GM23338 (cell line): Measurements from ENCODE around the gene MRPL37. TPM values are rescaled to one million over a fixed set of nuclear protein-coding genes. Genes with fewer than 3 reads are reported as not detected.
A peak's percentile ranks its signal among the peaks of the same experiment; 100 is the strongest.

ENCODE experiments used
- ATAC-seq: fragments of 200-7000 bp; cut with Tn5 transposase; 3 replicates; pipeline ENCODE4 v1.9.1; 2020
- DNase-seq: peaks from one replicate; pipeline ENCODE4 v3.0.0-alpha.2; 2015; ENCODE audit warnings: low spot score
- H2AFZ ChIP-seq: fragments of 200-600 bp; sonication (generic); 2 replicates; pipeline ENCODE4 v1.8.0; 2016; ENCODE audit warnings: antibody characterized with exemption, mild to moderate bottlenecking, moderate library complexity
- H3F3A ChIP-seq: fragments of 200-600 bp; sonication (generic); replicated peaks from 2 replicates; pipeline ENCODE4 v1.8.0; 2017; ENCODE audit warnings: antibody characterized with exemption, mixed run types, low read depth
- H3K27ac ChIP-seq: fragments of 200-600 bp; sonication (generic); 2 replicates; pipeline ENCODE4 v1.6.1; 2016; ENCODE audit warnings: low read depth
- H3K27me3 ChIP-seq: fragments of 200-600 bp; sonication (generic); 2 replicates; pipeline ENCODE4 v1.8.0; 2016; ENCODE audit warnings: mild to moderate bottlenecking, mixed run types, moderate library complexity; ENCODE audit not compliant: insufficient read depth
- H3K36me3 ChIP-seq: fragments of 200-600 bp; sonication (generic); 2 replicates; pipeline ENCODE4 v1.8.0; 2016; ENCODE audit warnings: mild to moderate bottlenecking; ENCODE audit not compliant: insufficient read depth
- H3K4me1 ChIP-seq: fragments of 200-600 bp; sonication (generic); 2 replicates; pipeline ENCODE4 v1.8.0; 2016; ENCODE audit warnings: mild to moderate bottlenecking, moderate library complexity; ENCODE audit not compliant: insufficient read depth
- H3K4me2 ChIP-seq: fragments of 200-600 bp; sonication (generic); 2 replicates; pipeline ENCODE4 v1.7.1; 2017; ENCODE audit warnings: mixed run types
- H3K4me3 ChIP-seq: fragments of 200-600 bp; sonication (generic); 2 replicates; pipeline ENCODE4 v1.6.1; 2016; ENCODE audit warnings: mixed run types
- H3K79me2 ChIP-seq: fragments of 200-600 bp; sonication (generic); replicated peaks from 2 replicates; pipeline ENCODE4 v1.8.0; 2017; ENCODE audit warnings: mild to moderate bottlenecking; ENCODE audit not compliant: insufficient read depth
- H3K9me2 ChIP-seq: fragments of 200-600 bp; sonication (generic); 2 replicates; pipeline ENCODE4 v1.8.0; 2017; ENCODE audit not compliant: insufficient read depth
- H4K20me1 ChIP-seq: fragments of 200-600 bp; sonication (generic); replicated peaks from 2 replicates; pipeline ENCODE4 v1.8.0; 2017; ENCODE audit warnings: mild to moderate bottlenecking; ENCODE audit not compliant: insufficient read depth
- H3K27ac Mint-ChIP-seq: 2 replicates; pipeline ENCODE4 v1.8.0; 2020; ENCODE audit warnings: inconsistent platforms, mild to moderate bottlenecking, moderate library complexity, mixed read lengths
- H3K27me3 Mint-ChIP-seq: 3 replicates; pipeline ENCODE4 v1.8.0; 2022; ENCODE audit warnings: low read depth, mild to moderate bottlenecking, moderate library complexity, mixed read lengths, inconsistent platforms; ENCODE audit not compliant: insufficient read depth, poor library complexity
- H3K36me3 Mint-ChIP-seq: 3 replicates; pipeline ENCODE4 v1.8.0; 2021; ENCODE audit warnings: low read depth, mild to moderate bottlenecking, inconsistent platforms, moderate library complexity, mixed read lengths
- H3K4me1 Mint-ChIP-seq: 3 replicates; pipeline ENCODE4 v1.8.0; 2020; ENCODE audit warnings: mild to moderate bottlenecking, inconsistent platforms, mixed read lengths
- H3K4me3 Mint-ChIP-seq: 3 replicates; pipeline ENCODE4 v1.8.0; 2021; ENCODE audit warnings: moderate library complexity, mild to moderate bottlenecking, inconsistent platforms, mixed read lengths
- H3K9me3 Mint-ChIP-seq: 3 replicates; pipeline ENCODE4 v1.8.0; 2020; ENCODE audit warnings: moderate library complexity, mild to moderate bottlenecking, inconsistent platforms, mixed read lengths
- CTCF ChIP-seq, 2 experiments: fragments of 200-600 bp in 1 of 2; sonication (generic) in 1 of 2; conservative IDR thresholded peaks; 2 replicates each; pipeline versions ENCODE4 v1.5.1 to v1.6.1; 2016 to 2017; ENCODE audit warnings: antibody characterized with exemption in 2 of 2, low read depth in 2 of 2, mild to moderate bottlenecking in 2 of 2, moderate library complexity in 1 of 2
- ETS1 ChIP-seq: IDR thresholded peaks from 2 replicates; pipeline ENCODE4 v1.6.1; 2016; ENCODE audit warnings: antibody characterized with exemption
- EZH2 ChIP-seq: fragments of 200-600 bp; sonication (generic); IDR thresholded peaks from one replicate; pipeline ENCODE4 v1.8.0; 2017; ENCODE audit warnings: antibody characterized with exemption, mild to moderate bottlenecking, low read depth; ENCODE audit not compliant: unreplicated experiment
- JUNB ChIP-seq: IDR thresholded peaks from one replicate; pipeline ENCODE4 v1.6.1; 2016; ENCODE audit warnings: antibody characterized with exemption; ENCODE audit not compliant: unreplicated experiment
- NANOG ChIP-seq: IDR thresholded peaks from 2 replicates; pipeline ENCODE4 v1.6.1; 2016; ENCODE audit warnings: antibody characterized with exemption, borderline replicate concordance
- REST ChIP-seq: IDR thresholded peaks from one replicate; pipeline ENCODE4 v1.6.1; 2018; ENCODE audit warnings: antibody characterized with exemption; ENCODE audit not compliant: unreplicated experiment
- STAT1 ChIP-seq: IDR thresholded peaks from one replicate; pipeline ENCODE4 v1.6.1; 2016; ENCODE audit warnings: antibody characterized with exemption; ENCODE audit not compliant: unreplicated experiment
- ZNF462 ChIP-seq: fragments of 250-450 bp; sonication (Bioruptor Pico); IDR thresholded peaks from 2 replicates; pipeline ENCODE4 v1.5.0; 2020; ENCODE audit warnings: mild to moderate bottlenecking, moderate library complexity
- polyA plus RNA-seq: library from polyadenylated mRNA; unstranded; fragments of >200 nt; fragmentation: Nextera tagmentation; extraction: Ambion mirVana; gene quantifications from 2 replicates; pipeline ENCODE4 v1.2.1, GENCODE V29; 2016
- total RNA-seq: library from RNA; depleted of rRNA; stranded (reverse); fragments of >200 nt; shearing (Covaris generic); gene quantifications from 2 replicates; pipeline ENCODE4 v1.2.3, GENCODE V29; 2014

The MRPL37 gene
- total and polyA plus RNA-seq, 2 experiments from 2014 or later, result 130 to 155 TPM

GRCh38 chr1:54249819-54250435, 50.0 kb downstream of the MRPL37 start:
- Mint-ChIP-seq H3K27ac (peak overlapping the region; percentile 15; the same call in 1 of the 2 replicates), H3K4me3 (no peak overlapping the region), H3K27me3 (peaks cover 12% of the 10 kb centered on the region), H3K4me1 (peaks cover 10% of the 10 kb centered on the region), H3K9me3 (no peaks in the 10 kb centered on the region), H3K36me3 (peaks cover 12% of the 10 kb centered on the region)
- H3K4me3 ChIP-seq, result no peak overlapping the region
- H3K27ac ChIP-seq, result no peak overlapping the region; the same call in 1 of the 2 replicates
- H3F3A ChIP-seq, result no peaks in the 10 kb centered on the region
- no peak overlapping the region for H3K4me2 ChIP-seq
- TF ChIP-seq NANOG (no peak), EZH2 (no peak), STAT1 (no peak)
- H4K20me1 ChIP-seq, result peaks cover 3% of the 10 kb centered on the region; the same call in 1 of the 2 replicates
- no peaks in the 10 kb centered on the region for H3K9me2 ChIP-seq
- peak; percentile 14; the same call in 2 of the 3 replicates for ATAC-seq
- H3K4me1 ChIP-seq, result no peaks in the 10 kb centered on the region
- no peaks in the 10 kb centered on the region for H3K79me2 ChIP-seq
- H3K27me3 ChIP-seq, result no peaks in the 10 kb centered on the region
- H3K36me3 ChIP-seq, result peaks cover 3% of the 10 kb centered on the region; the same call in 1 of the 2 replicates
- peak; percentile 51 for DNase-seq
- no peak overlapping the region for H2AFZ ChIP-seq

GRCh38 chr1:54250670-54251069, 50.7 kb downstream of the MRPL37 start:
- Histone ChIP-seq H4K20me1 (peaks cover 3% of the 10 kb centered on the region; the same call in 1 of the 2 replicates), H2AFZ (no peak overlapping the region), H3F3A (no peaks in the 10 kb centered on the region), H3K27me3 (no peaks in the 10 kb centered on the region), H3K79me2 (peaks cover 3% of the 10 kb centered on the region), H3K4me1 (no peaks in the 10 kb centered on the region), H3K4me3 (no peak overlapping the region), H3K9me2 (no peaks in the 10 kb centered on the region), H3K4me2 (no peak overlapping the region), H3K27ac (no peak overlapping the region), H3K36me3 (peaks cover 3% of the 10 kb centered on the region; the same call in 1 of the 2 replicates)
- peaks cover 10% of the 10 kb centered on the region for H3K27me3 Mint-ChIP-seq
- H3K27ac Mint-ChIP-seq, result no peak overlapping the region
- peaks cover 12% of the 10 kb centered on the region; the same call in 2 of the 3 replicates for H3K36me3 Mint-ChIP-seq
- H3K4me1 Mint-ChIP-seq, result peaks cover 10% of the 10 kb centered on the region
- no peak for DNase-seq
- no peaks in the 10 kb centered on the region for H3K9me3 Mint-ChIP-seq
- H3K4me3 Mint-ChIP-seq, result no peak overlapping the region
- ATAC-seq, result no peak
- TF ChIP-seq JUNB (no peak), CTCF (conservative IDR thresholded peaks at IDR 0.05; ENCODE audit: low read depth in 2 of 2) (no peak), STAT1 (no peak), REST (no peak), EZH2 (no peak), ETS1 (no peak), ZNF462 (no peak)
